SH-SY5Y (cell line): ENCODE measurements around the gene IL4R.

Source experiments
- GATA2 ChIP-seq: IDR thresholded peaks from 2 replicates; pipeline ENCODE4 v1.6.1; 2011; ENCODE audit warnings: mild to moderate bottlenecking, low read depth, low read length
- GATA3 ChIP-seq: IDR thresholded peaks from 2 replicates; pipeline ENCODE4 v1.6.1; 2011; ENCODE audit warnings: low read depth, mild to moderate bottlenecking, low read length, moderate library complexity

DNA sequence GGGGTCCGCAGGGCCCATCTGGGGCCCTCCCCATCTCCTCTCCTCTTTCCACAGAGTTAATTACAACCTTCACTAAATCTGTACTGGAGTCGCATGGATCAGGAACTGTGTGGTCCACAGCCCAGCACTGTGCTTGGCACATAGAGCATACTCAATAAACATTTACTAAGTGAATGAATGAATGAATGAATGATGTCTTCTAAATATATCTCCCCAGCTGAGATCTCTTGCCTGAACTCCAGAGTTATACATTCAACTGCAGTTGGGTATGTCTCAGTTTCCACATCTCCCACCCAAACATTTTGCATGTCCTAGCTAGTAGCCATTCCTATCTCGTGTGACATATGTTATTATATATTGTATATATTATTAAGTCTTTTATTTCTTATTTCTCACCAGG is 59.5 kb downstream of the IL4R start:
- TF ChIP-seq GATA2 (no peak), GATA3 (no peak)
